DND-41 (cell line): Measurements from ENCODE around the gene IPCEF1.

Experiments used
- CTCF ChIP-seq: IDR thresholded peaks from 2 replicates; pipeline ENCODE4 v1.5.1; 2012; ENCODE audit warnings: borderline replicate concordance, low read length, moderate library complexity, mild to moderate bottlenecking; ENCODE audit not compliant: poor library complexity, severe bottlenecking; ENCODE audit errors: extremely low read depth
- EZH2 ChIP-seq: IDR thresholded peaks from 3 replicates; pipeline ENCODE4 v1.6.1; 2012; ENCODE audit warnings: borderline replicate concordance, low read depth, mild to moderate bottlenecking, moderate library complexity, low read length, inconsistent platforms; ENCODE audit not compliant: severe bottlenecking

DNA sequence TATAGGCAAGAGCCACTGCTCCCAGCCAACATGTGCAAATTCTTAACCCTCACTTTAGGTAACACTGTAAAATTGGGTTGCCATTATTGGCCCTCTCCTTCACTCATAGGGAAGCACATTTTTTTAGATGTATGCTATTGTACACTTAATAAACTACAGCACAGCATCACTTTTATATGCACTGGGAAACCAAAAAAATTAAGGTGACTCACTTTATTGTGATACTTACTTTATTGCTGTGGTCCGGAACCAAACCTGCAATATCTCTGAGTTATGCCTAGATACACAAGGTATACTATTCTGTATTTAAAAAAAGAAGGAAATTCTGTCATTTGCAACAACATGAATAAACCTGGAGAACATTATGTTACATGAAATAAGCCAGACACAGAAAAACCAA, 40.5 kb downstream of the IPCEF1 start:
- TF ChIP-seq CTCF (no peak), EZH2 (no peak)
